Fibroblast of lung (primary cell): ENCODE measurements around the gene PDIA2.

Source experiments
- CTCF ChIP-seq, 2 donors: IDR thresholded peaks in 1 of 2; conservative IDR thresholded peaks in 1 of 2; 1 replicate in 1 of 2; 2 replicates in 1 of 2; pipeline ENCODE4 v1.5.1; 2011 to 2012; ENCODE audit warnings: low read length in 2 of 2, control low read depth in 1 of 2, inconsistent platforms in 1 of 2, low read depth in 1 of 2, mild to moderate bottlenecking in 1 of 2
- EZH2 ChIP-seq: IDR thresholded peaks from 2 replicates; pipeline ENCODE4 v1.5.1; 2012; ENCODE audit warnings: low read length, control low read depth, mild to moderate bottlenecking; ENCODE audit errors: missing control alignments

GRCh38 chr16:247027-247426, 35.9 kb upstream of the PDIA2 start:
- TF ChIP-seq CTCF (conservative IDR thresholded peaks at IDR 0.05 in 1 of 2, IDR thresholded peaks at IDR 0.05 in 1 of 2; ENCODE audit: low read depth in 1 of 2, low read length in 2 of 2) (no peak), EZH2 (no peak)
